Loucy (cell line): ENCODE measurements around the gene TBC1D1.
"Not testable (repeated sequence)": the region's sequence is repeated elsewhere in the genome, so short reads cannot be mapped to it uniquely, and the experiment has no call there.

Experiments used
- H2AFZ ChIP-seq: fragments of 200-600 bp; sonication (generic); 2 replicates; pipeline ENCODE4 v1.6.0; 2016; ENCODE audit warnings: antibody characterized with exemption, mild to moderate bottlenecking, low read length, moderate library complexity
- H3F3A ChIP-seq: fragments of 200-600 bp; 2 replicates; pipeline ENCODE4 v1.6.0; 2016; ENCODE audit warnings: antibody characterized with exemption, low read depth, mild to moderate bottlenecking
- H3K27me3 ChIP-seq: fragments of 200-600 bp; sonication (generic); 2 replicates; pipeline ENCODE4 v1.6.1; 2014; ENCODE audit warnings: low read length, mild to moderate bottlenecking; ENCODE audit not compliant: insufficient read depth, poor library complexity, severe bottlenecking
- H3K36me3 ChIP-seq: fragments of 200-600 bp; sonication (generic); 2 replicates; pipeline ENCODE4 v1.6.1; 2016; ENCODE audit warnings: low read length; ENCODE audit not compliant: insufficient read depth
- H3K4me1 ChIP-seq: fragments of 200-600 bp; sonication (generic); 2 replicates; pipeline ENCODE4 v1.5.1; 2014; ENCODE audit warnings: low read length, mild to moderate bottlenecking; ENCODE audit not compliant: insufficient read depth, poor library complexity, severe bottlenecking
- H3K4me2 ChIP-seq: fragments of 200-600 bp; sonication (generic); 2 replicates; pipeline ENCODE4 v1.6.0; 2014; ENCODE audit warnings: antibody characterized with exemption, low read length, low read depth, mild to moderate bottlenecking; ENCODE audit not compliant: poor library complexity, severe bottlenecking
- H3K4me3 ChIP-seq: fragments of 200-600 bp; sonication (generic); 2 replicates; pipeline ENCODE4 v1.5.1; 2014; ENCODE audit warnings: low read length, mild to moderate bottlenecking, mixed read lengths; ENCODE audit not compliant: poor library complexity, severe bottlenecking
- H3K79me2 ChIP-seq: fragments of 200-600 bp; sonication (generic); 2 replicates; pipeline ENCODE4 v1.6.1; 2014; ENCODE audit warnings: low read length; ENCODE audit not compliant: insufficient read depth
- H3K9ac ChIP-seq: fragments of 200-600 bp; sonication (generic); 2 replicates; pipeline ENCODE4 v1.6.0; 2014; ENCODE audit warnings: mild to moderate bottlenecking, low read depth, low read length, moderate library complexity; ENCODE audit not compliant: poor library complexity, severe bottlenecking
- H3K9me2 ChIP-seq: fragments of 200-600 bp; sonication (generic); replicated peaks from 2 replicates; pipeline ENCODE4 v1.6.1; 2016; ENCODE audit warnings: low read depth, low read length, mixed read lengths
- H3K9me3 ChIP-seq: fragments of 200-600 bp; sonication (generic); 2 replicates; pipeline ENCODE4 v1.6.1; 2014; ENCODE audit warnings: mild to moderate bottlenecking, antibody characterized with exemption, low read length, low read depth; ENCODE audit not compliant: insufficient read depth
- H4K20me1 ChIP-seq: fragments of 200-600 bp; sonication (generic); 2 replicates; pipeline ENCODE4 v1.6.0; 2014; ENCODE audit warnings: antibody characterized with exemption, low read length, mild to moderate bottlenecking; ENCODE audit not compliant: insufficient read depth, poor library complexity, severe bottlenecking
- CTCF ChIP-seq: fragments of 200-600 bp; sonication (generic); conservative IDR thresholded peaks from 2 replicates; pipeline ENCODE4 v1.5.1; 2014; ENCODE audit warnings: mild to moderate bottlenecking, antibody characterized with exemption, low read length
- EZH2phosphoT487 ChIP-seq: fragments of 200-600 bp; IDR thresholded peaks from 2 replicates; pipeline ENCODE4 v1.6.1; 2018; ENCODE audit warnings: antibody characterized with exemption, mild to moderate bottlenecking, moderate library complexity, borderline replicate concordance

Gene TBC1D1

GRCh38 chr4:37973441-37973840 lies 82.6 kb downstream of the TBC1D1 start:
- peaks cover 11% of the 10 kb centered on the region for H3K4me1 ChIP-seq
- H3K9ac ChIP-seq: no peak overlapping the region
- no peak overlapping the region for H3K4me2 ChIP-seq
- H3K27me3 ChIP-seq: no peaks in the 10 kb centered on the region
- H3F3A ChIP-seq: peaks cover 7% of the 10 kb centered on the region; the same call in 1 of the 2 replicates
- 0 out of 2 replicates have a peak, but pooled peaks cover 6% of the 10 kb centered on the region for H3K9me3 ChIP-seq
- H3K79me2 ChIP-seq: peaks cover 5% of the 10 kb centered on the region
- H3K9me2 ChIP-seq: no peaks in the 10 kb centered on the region
- no peaks in the 10 kb centered on the region for H3K36me3 ChIP-seq
- TF ChIP-seq EZH2phosphoT487 (no peak), CTCF (no peak)
- H3K4me3 ChIP-seq: no peak overlapping the region
- H2AFZ ChIP-seq: no peak overlapping the region
- H4K20me1 ChIP-seq: peaks cover 5% of the 10 kb centered on the region

- not testable (repeated sequence) for H3K27me3 ChIP-seq, H3K36me3 ChIP-seq, H3K4me2 ChIP-seq, H3K9me3 ChIP-seq, H2AFZ ChIP-seq, H3K9ac ChIP-seq, H3K4me3 ChIP-seq, H3K9me2 ChIP-seq, H4K20me1 ChIP-seq, H3F3A ChIP-seq
- peaks cover 21% of the 10 kb centered on the region for H3K79me2 ChIP-seq
- H3K4me1 ChIP-seq: peaks cover 16% of the 10 kb centered on the region
Measured at GRCh38 chr4:37975321-37975822, 84.5 kb downstream of the TBC1D1 start.

- H3K9me3 ChIP-seq: no peaks in the 10 kb centered on the region
- TF ChIP-seq EZH2phosphoT487 (no peak), CTCF (no peak)
- peak overlapping the region; percentile 66 for H3K4me3 ChIP-seq
- peak overlapping the region; percentile 30 for H3K9ac ChIP-seq
- peaks cover 7% of the 10 kb centered on the region for H4K20me1 ChIP-seq
- H3K27me3 ChIP-seq: no peaks in the 10 kb centered on the region
- H3K4me1 ChIP-seq: peaks cover 18% of the 10 kb centered on the region
- H3F3A ChIP-seq: peaks cover 7% of the 10 kb centered on the region; the same call in 1 of the 2 replicates
- H3K9me2 ChIP-seq: no peaks in the 10 kb centered on the region
- peak overlapping the region; percentile 46; the same call in 1 of the 2 replicates for H2AFZ ChIP-seq
- H3K36me3 ChIP-seq: no peaks in the 10 kb centered on the region
- peak overlapping the region; percentile 59 for H3K4me2 ChIP-seq
- peaks cover 26% of the 10 kb centered on the region for H3K79me2 ChIP-seq
Measured at GRCh38 chr4:37976507-37976906, 85.6 kb downstream of the TBC1D1 start.

GRCh38 chr4:37976991-37977470 lies 86.1 kb downstream of the TBC1D1 start:
- H3K4me2 ChIP-seq: peak overlapping the region; percentile 59
- H3K4me1 ChIP-seq: peaks cover 20% of the 10 kb centered on the region

More at GRCh38 chr4:37976991-37977470, 86.1 kb downstream of the TBC1D1 start:
- Histone ChIP-seq H3K79me2 (peaks cover 30% of the 10 kb centered on the region), H3K9ac (peak overlapping the region; percentile 78), H3K4me3 (peak overlapping the region; percentile 77), H3K36me3 (no peaks in the 10 kb centered on the region), H3K27me3 (no peaks in the 10 kb centered on the region), H2AFZ (peak overlapping the region; percentile 61), H3F3A (peaks cover 7% of the 10 kb centered on the region; the same call in 1 of the 2 replicates), H3K9me3 (no peaks in the 10 kb centered on the region), H3K9me2 (no peaks in the 10 kb centered on the region), H4K20me1 (peaks cover 7% of the 10 kb centered on the region)
- TF ChIP-seq CTCF: no peak
- TF ChIP-seq EZH2phosphoT487: no peak
